ENCODE measurements around the gene ATP6AP1. TPM values are rescaled to one million over a fixed set of nuclear protein-coding genes. Genes with fewer than 3 reads are reported as not detected.
A peak's percentile ranks its signal among the peaks of the same experiment; 100 is the strongest.

ATP6AP1 gene
- total and polyA plus RNA-seq, 2 experiments from 2014 or later: 37.7 to 52.1 TPM

DNA sequence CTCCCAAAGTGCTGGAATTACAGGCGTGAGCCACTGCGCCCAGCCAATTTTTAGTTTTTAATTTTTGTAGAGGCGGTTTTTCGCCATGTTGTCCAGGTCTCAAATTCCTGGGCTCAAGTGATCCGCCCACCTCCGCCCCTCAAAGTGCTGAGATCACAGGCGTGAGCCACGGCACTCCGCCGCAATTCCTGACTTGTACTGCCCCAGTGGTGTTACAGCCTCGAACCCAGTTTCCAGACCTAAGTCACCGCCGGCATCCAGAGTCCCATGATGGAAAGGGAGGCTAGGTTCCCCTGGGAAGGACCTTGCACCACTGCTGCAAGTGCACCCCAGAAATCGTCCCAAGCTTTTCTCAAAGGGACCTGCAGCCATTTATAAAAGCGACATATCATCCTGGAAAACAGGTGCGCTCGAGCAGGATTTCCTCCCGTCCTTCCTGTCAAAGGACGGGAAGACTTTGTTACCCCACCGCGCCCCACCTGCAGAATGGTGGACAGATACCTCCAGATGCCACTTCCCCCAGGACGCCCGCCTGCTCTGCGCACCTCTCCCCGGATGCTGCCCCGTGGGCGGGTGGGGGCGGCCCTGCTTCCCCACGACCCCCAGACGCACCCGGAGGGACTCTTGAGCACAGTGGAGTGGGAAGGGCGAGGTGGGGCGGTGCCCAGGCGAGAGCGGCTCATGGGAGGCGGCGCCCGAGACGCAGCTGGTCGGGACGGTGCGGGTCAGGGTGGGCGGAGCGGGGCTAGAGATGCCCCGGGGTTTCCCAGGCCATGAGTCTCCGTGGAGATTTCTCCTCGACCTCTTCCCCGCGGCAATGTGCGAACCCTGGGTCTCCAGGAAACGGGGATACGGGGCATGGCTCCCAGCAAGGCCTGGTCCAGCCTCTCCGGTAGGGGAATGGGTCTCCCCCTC lies 31.2 kb upstream of the ATP6AP1 start:
- H3K4me3 ChIP-seq: peak overlapping the region; percentile 85
- H3F3A ChIP-seq (replicated peaks; ENCODE audit: low read depth): peaks cover 21% of the 10 kb centered on the region
- Mint-ChIP-seq H3K27ac (peak overlapping the region; percentile 100), H3K9me3 (peaks cover 9% of the 10 kb centered on the region; the same call in 1 of the 3 replicates), H3K4me1 (peaks cover 13% of the 10 kb centered on the region; the same call in 2 of the 3 replicates), H3K27me3 (ENCODE audit: insufficient read depth, low read depth, poor library complexity) (peaks cover 31% of the 10 kb centered on the region), H3K36me3 (ENCODE audit: low read depth) (peaks cover 36% of the 10 kb centered on the region), H3K4me3 (peak overlapping the region; percentile 100)
- H4K20me1 ChIP-seq (replicated peaks; ENCODE audit: insufficient read depth): no peaks in the 10 kb centered on the region
- DNase-seq (ENCODE audit: low spot score): peak; percentile 57
- no peaks in the 10 kb centered on the region for H3K9me2 ChIP-seq (ENCODE audit: insufficient read depth)
- H3K36me3 ChIP-seq (ENCODE audit: insufficient read depth): peaks cover 4% of the 10 kb centered on the region; the same call in 1 of the 2 replicates
- peaks cover 17% of the 10 kb centered on the region for H3K79me2 ChIP-seq (replicated peaks; ENCODE audit: insufficient read depth)
- H3K27me3 ChIP-seq (ENCODE audit: insufficient read depth): no peaks in the 10 kb centered on the region
- peak overlapping the region; percentile 96 for H3K27ac ChIP-seq (ENCODE audit: low read depth)
- peak; percentile 62 for ATAC-seq
- peak overlapping the region; percentile 78 for H3K4me2 ChIP-seq
- TF ChIP-seq POLR2AphosphoS5 (IDR thresholded peaks at IDR 0.05; ENCODE audit: low read depth) (peak; percentile 40), ZNF114 (CRISPR knock-in tag; IDR thresholded peaks at IDR 0.05) (no peak), EZH2 (IDR thresholded peaks at IDR 0.05; ENCODE audit: low read depth, unreplicated experiment) (no peak), ZNF331 (CRISPR knock-in tag; IDR thresholded peaks at IDR 0.05; ENCODE audit: low read depth) (no peak), NANOG (IDR thresholded peaks at IDR 0.05; ENCODE audit: borderline replicate concordance) (no peak)
- TF ChIP-seq, protein P1, sequence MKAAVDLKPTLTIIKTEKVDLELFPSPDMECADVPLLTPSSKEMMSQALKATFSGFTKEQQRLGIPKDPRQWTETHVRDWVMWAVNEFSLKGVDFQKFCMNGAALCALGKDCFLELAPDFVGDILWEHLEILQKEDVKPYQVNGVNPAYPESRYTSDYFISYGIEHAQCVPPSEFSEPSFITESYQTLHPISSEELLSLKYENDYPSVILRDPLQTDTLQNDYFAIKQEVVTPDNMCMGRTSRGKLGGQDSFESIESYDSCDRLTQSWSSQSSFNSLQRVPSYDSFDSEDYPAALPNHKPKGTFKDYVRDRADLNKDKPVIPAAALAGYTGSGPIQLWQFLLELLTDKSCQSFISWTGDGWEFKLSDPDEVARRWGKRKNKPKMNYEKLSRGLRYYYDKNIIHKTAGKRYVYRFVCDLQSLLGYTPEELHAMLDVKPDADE (IDR thresholded peaks at IDR 0.05): no peak
- no peak overlapping the region for H2AFZ ChIP-seq
- H3K4me1 ChIP-seq (ENCODE audit: insufficient read depth): peaks cover 6% of the 10 kb centered on the region; the same call in 1 of the 2 replicates

DNA sequence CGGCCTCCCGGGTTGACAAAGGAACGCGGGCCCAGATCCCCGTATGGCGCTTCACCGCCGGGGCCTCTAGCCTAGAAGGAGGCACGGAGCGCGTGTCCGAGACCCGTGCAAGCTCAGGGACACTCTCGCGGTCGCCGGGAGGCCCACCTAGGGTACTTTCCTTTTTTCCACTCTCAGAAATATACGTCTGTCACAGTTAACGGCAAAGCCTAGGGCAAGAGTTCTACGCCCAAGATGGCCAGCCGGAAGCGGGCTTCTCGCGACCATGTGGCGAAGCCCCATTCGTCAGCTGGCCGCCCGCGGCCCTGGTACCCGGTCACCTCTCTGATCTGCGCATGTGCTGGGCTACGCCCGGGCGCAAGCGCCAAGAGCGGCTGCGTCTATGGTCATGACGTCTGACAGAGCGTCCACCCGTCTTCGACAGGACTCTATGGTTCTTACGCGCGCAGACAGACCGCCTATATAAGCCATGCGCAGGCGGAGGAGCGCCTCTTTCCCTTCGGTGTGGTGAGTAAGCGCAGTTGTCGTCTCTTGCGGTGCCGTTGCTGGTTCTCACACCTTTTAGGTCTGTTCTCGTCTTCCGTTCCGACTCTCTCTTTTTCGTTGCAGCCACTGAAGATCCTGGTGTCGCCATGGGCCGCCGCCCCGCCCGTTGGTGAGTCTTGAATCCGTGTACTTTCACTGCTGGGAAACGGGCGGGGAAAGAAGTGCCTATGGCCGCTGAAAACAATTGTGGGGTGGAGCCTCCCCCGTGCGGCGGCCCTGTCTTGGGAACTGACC lies 30.4 kb upstream of the ATP6AP1 start, which contains the start of gene RPL10:
RPL10 (plus strand) TSS at position 490 of the 780 bp plus-strand sequence; CDS start at position 633, 143 bp downstream.
- peaks cover 13% of the 10 kb centered on the region; the same call in 2 of the 3 replicates for H3K4me1 Mint-ChIP-seq
- H3K9me2 ChIP-seq (ENCODE audit: insufficient read depth): no peaks in the 10 kb centered on the region
- peak within 1 kb of the TSS; percentile 100 for H3K27ac Mint-ChIP-seq
- peaks cover 4% of the 10 kb centered on the region; the same call in 1 of the 2 replicates for H3K36me3 ChIP-seq (ENCODE audit: insufficient read depth)
- no peaks in the 10 kb centered on the region for H3K27me3 ChIP-seq (ENCODE audit: insufficient read depth)
- no peak within 1 kb of the TSS for H2AFZ ChIP-seq
- H3K4me3 ChIP-seq: peak within 1 kb of the TSS; percentile 85
- ATAC-seq: peak; percentile 59
- no peaks in the 10 kb centered on the region for H4K20me1 ChIP-seq (replicated peaks; ENCODE audit: insufficient read depth)
- H3K9me3 Mint-ChIP-seq: peaks cover 9% of the 10 kb centered on the region; the same call in 1 of the 3 replicates
- peak within 1 kb of the TSS; percentile 90 for H3K4me2 ChIP-seq
- H3F3A ChIP-seq (replicated peaks; ENCODE audit: low read depth): peaks cover 21% of the 10 kb centered on the region
- H3K4me1 ChIP-seq (ENCODE audit: insufficient read depth): peaks cover 6% of the 10 kb centered on the region; the same call in 1 of the 2 replicates
- peaks cover 17% of the 10 kb centered on the region for H3K79me2 ChIP-seq (replicated peaks; ENCODE audit: insufficient read depth)
- H3K27me3 Mint-ChIP-seq (ENCODE audit: insufficient read depth, low read depth, poor library complexity): peaks cover 33% of the 10 kb centered on the region
- peaks cover 36% of the 10 kb centered on the region for H3K36me3 Mint-ChIP-seq (ENCODE audit: low read depth)
- peak; percentile 89 for DNase-seq (ENCODE audit: low spot score)
- peak within 1 kb of the TSS; percentile 100 for H3K4me3 Mint-ChIP-seq
- H3K27ac ChIP-seq (ENCODE audit: low read depth): peak within 1 kb of the TSS; percentile 96
- TF ChIP-seq CREB1 (CRISPR knock-in tag; IDR thresholded peaks at IDR 0.05; ENCODE audit: low read depth) (peak; percentile 90), JUNB (IDR thresholded peaks at IDR 0.05; ENCODE audit: unreplicated experiment) (no peak), EZH2phosphoT487 (IDR thresholded peaks at IDR 0.05; ENCODE audit: unreplicated experiment) (no peak), EZH2 (IDR thresholded peaks at IDR 0.05; ENCODE audit: low read depth, unreplicated experiment) (no peak), STAT1 (IDR thresholded peaks at IDR 0.05; ENCODE audit: unreplicated experiment) (no peak), NANOG (IDR thresholded peaks at IDR 0.05; ENCODE audit: borderline replicate concordance) (no peak)
- TF ChIP-seq, protein P2, sequence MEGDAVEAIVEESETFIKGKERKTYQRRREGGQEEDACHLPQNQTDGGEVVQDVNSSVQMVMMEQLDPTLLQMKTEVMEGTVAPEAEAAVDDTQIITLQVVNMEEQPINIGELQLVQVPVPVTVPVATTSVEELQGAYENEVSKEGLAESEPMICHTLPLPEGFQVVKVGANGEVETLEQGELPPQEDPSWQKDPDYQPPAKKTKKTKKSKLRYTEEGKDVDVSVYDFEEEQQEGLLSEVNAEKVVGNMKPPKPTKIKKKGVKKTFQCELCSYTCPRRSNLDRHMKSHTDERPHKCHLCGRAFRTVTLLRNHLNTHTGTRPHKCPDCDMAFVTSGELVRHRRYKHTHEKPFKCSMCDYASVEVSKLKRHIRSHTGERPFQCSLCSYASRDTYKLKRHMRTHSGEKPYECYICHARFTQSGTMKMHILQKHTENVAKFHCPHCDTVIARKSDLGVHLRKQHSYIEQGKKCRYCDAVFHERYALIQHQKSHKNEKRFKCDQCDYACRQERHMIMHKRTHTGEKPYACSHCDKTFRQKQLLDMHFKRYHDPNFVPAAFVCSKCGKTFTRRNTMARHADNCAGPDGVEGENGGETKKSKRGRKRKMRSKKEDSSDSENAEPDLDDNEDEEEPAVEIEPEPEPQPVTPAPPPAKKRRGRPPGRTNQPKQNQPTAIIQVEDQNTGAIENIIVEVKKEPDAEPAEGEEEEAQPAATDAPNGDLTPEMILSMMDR (conservative IDR thresholded peaks at IDR 0.05; ENCODE audit: low read depth in 2 of 2): no peak
- TF ChIP-seq, protein P3, sequence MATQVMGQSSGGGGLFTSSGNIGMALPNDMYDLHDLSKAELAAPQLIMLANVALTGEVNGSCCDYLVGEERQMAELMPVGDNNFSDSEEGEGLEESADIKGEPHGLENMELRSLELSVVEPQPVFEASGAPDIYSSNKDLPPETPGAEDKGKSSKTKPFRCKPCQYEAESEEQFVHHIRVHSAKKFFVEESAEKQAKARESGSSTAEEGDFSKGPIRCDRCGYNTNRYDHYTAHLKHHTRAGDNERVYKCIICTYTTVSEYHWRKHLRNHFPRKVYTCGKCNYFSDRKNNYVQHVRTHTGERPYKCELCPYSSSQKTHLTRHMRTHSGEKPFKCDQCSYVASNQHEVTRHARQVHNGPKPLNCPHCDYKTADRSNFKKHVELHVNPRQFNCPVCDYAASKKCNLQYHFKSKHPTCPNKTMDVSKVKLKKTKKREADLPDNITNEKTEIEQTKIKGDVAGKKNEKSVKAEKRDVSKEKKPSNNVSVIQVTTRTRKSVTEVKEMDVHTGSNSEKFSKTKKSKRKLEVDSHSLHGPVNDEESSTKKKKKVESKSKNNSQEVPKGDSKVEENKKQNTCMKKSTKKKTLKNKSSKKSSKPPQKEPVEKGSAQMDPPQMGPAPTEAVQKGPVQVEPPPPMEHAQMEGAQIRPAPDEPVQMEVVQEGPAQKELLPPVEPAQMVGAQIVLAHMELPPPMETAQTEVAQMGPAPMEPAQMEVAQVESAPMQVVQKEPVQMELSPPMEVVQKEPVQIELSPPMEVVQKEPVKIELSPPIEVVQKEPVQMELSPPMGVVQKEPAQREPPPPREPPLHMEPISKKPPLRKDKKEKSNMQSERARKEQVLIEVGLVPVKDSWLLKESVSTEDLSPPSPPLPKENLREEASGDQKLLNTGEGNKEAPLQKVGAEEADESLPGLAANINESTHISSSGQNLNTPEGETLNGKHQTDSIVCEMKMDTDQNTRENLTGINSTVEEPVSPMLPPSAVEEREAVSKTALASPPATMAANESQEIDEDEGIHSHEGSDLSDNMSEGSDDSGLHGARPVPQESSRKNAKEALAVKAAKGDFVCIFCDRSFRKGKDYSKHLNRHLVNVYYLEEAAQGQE (IDR thresholded peaks at IDR 0.05; ENCODE audit: unreplicated experiment): no peak
